ENCODE data around the gene CCDC170. TPM values are rescaled to one million over a fixed set of nuclear protein-coding genes. Genes with fewer than 3 reads are reported as not detected.

Gene CCDC170
- total and polyA plus RNA-seq, 12 donors: 0.13 to 1.6 (median 0.35) TPM

DNA sequence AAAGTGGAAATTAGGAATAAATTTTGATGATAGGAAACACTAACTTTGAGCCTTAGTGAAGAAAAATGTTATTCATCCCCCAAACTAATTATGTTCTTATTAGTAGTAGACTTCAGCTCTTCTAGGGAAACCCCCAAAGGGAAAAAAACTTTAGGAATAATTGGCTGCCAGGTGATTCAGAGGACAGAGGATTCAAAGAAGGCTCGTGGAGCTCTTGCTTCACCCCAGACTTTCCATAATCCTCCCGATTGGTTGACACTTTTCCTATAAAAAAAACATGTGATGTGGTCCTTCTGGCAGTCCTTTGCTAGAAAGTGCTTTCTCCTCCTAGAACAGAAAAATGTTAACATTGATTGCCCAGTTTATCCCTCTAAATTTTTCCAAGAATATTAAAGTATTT lies 5.6 kb upstream of the CCDC170 start:
- no peaks in the 10 kb centered on the region for H3K36me3 ChIP-seq
- H3K27me3 ChIP-seq: peaks cover 0 to 16% (median 4%) of the 10 kb centered on the region in 7 donors
- H3K4me3 ChIP-seq: no peak overlapping the region
- intact Hi-C loops (cut with DNase I): no loop called here
- ATAC-seq (no peak), DNase-seq (no peak)
- 51 to 55% methylated on average over 2 of the region's 2 CpGs for WGBS, 2 donors
- TF ChIP-seq, protein P1, sequence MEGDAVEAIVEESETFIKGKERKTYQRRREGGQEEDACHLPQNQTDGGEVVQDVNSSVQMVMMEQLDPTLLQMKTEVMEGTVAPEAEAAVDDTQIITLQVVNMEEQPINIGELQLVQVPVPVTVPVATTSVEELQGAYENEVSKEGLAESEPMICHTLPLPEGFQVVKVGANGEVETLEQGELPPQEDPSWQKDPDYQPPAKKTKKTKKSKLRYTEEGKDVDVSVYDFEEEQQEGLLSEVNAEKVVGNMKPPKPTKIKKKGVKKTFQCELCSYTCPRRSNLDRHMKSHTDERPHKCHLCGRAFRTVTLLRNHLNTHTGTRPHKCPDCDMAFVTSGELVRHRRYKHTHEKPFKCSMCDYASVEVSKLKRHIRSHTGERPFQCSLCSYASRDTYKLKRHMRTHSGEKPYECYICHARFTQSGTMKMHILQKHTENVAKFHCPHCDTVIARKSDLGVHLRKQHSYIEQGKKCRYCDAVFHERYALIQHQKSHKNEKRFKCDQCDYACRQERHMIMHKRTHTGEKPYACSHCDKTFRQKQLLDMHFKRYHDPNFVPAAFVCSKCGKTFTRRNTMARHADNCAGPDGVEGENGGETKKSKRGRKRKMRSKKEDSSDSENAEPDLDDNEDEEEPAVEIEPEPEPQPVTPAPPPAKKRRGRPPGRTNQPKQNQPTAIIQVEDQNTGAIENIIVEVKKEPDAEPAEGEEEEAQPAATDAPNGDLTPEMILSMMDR (IDR thresholded peaks at IDR 0.05): no peak
- peaks cover 0 to 19% (median 0%) of the 10 kb centered on the region in 9 donors for H3K4me1 ChIP-seq
- H3K9me3 ChIP-seq: no peaks in the 10 kb centered on the region
- no peak overlapping the region for H3K27ac ChIP-seq

DNA sequence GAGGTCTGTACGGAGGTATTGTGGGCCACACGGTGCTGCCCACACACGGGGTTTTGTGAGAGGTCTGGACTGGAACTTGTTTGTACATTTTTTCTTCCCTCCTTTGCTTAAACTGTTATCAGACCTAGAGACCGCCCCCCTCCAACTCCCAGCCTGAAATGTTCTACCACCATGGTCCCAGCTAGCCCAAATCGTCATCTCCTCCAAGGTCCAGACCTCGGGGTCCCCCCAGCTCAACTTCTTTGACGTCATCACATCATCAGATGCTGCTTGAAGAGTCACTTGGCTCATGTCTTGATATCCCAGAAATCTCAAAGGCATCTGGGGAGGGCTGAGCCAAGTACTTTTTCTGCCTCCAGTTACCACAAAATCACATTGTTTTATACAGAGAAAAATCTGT lies 2.8 kb upstream of the CCDC170 start:
- peaks cover 0 to 39% (median 31%) of the 10 kb centered on the region in 7 donors for H3K27me3 ChIP-seq
- ATAC-seq: peak in 1 of 8 donors; percentile 26
- peak in 1 of 2 donors; percentile 34 for DNase-seq

DNA sequence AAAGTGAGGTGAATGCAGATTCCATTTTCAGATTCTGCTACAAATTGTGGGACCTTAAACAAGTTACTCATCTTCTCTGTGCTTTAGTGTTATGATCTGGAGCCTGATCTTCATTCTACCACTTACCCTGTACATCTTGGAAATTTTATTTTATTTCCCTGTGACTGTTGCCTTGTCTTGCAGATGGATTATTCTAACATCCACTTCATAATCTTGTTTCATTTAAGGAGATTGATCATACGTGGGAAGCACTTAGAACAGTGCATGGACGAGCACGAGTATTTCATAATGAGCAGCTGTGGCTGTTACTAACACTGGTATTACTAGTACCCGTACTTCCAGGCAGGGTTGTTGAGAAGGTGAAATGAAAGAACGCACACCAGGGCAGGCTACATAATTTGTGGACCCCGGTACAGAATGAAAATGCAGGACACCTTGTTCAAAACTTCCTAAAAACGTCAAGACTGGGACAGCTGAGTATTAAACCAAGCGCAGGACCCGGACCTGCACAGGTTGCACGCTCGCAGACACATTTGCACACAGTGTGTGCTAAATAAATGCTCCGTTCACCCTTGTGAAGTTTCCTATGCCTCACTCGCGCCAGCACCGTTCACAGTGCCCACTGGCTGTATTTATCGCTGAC lies 535 bp upstream of the CCDC170 start:
- 38 to 43% methylated on average over 16 of the region's 16 CpGs for WGBS, 2 donors
- DNase-seq (no peak), ATAC-seq (peak; percentile 15 to 70 (median 42))
- TF ChIP-seq, protein P1 (IDR thresholded peaks at IDR 0.05): no peak
- Histone ChIP-seq H3K27me3 (peaks cover 0 to 53% (median 35%) of the 10 kb centered on the region in 7 donors), H3K9me3 (no peaks in the 10 kb centered on the region), H3K4me1 (peaks cover 0 to 39% (median 7%) of the 10 kb centered on the region in 9 donors), H3K36me3 (no peaks in the 10 kb centered on the region), H3K27ac (peak overlapping the region in 7 of 10 donors; percentile 65 to 91 (median 77)), H3K4me3 (peak overlapping the region; percentile 44 to 78 (median 66))
- intact Hi-C loops (cut with DNase I): no loop called here

More for the DNA sequence above, 2.8 kb upstream of the CCDC170 start:
- no peaks in the 10 kb centered on the region for H3K9me3 ChIP-seq
- peaks cover 0 to 24% (median 7%) of the 10 kb centered on the region in 9 donors for H3K4me1 ChIP-seq
- WGBS, 2 donors: 69 to 72% methylated on average over 7 of the region's 7 CpGs
- TF ChIP-seq, protein P1 (IDR thresholded peaks at IDR 0.05): no peak
- H3K36me3 ChIP-seq: no peaks in the 10 kb centered on the region
- no peak overlapping the region for H3K27ac ChIP-seq
- H3K4me3 ChIP-seq: no peak overlapping the region
- intact Hi-C loops (cut with DNase I): no loop called here

DNA sequence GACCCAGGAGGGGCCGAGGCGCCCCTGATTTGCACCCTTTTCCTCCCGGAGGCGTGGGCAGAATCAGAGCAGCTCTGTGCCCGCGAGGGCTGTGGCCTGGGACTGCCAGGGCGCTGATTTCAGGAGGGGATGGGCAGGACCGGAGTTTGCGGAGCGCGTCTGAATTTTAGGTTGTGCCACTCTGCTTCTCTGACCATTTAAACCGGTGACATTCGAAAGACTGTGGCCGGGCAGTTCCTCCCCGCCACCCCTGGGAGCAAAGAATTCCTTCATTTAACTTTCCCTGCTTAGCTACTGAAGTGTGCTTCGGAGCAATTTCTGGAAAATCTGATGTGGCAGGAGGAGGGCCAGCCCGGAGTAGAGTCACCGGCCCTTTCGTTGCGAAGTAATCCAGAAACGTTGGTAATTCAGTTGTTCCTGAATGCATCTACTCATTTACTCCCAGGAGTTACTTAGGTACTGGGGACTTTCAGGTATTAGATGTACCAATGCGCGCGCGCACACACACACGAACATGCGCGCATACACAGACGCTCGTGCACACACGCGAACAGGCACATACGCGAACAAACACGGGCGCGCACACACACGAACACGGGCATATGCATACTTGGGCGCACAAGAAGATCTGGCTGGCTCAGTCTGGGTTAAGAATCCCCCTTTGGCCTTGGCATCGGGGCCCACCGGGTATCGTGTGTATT lies 568 bp downstream of the CCDC170 start:
- 2% methylated on average over 43 of the region's 43 CpGs for WGBS, 2 donors
- Histone ChIP-seq H3K4me3 (peak overlapping the region; percentile 44 to 78 (median 66)), H3K36me3 (no peaks in the 10 kb centered on the region), H3K27ac (peak overlapping the region in 9 of 10 donors; percentile 48 to 91 (median 74)), H3K27me3 (peaks cover 0 to 53% (median 35%) of the 10 kb centered on the region in 7 donors), H3K9me3 (no peaks in the 10 kb centered on the region), H3K4me1 (peaks cover 0 to 43% (median 7%) of the 10 kb centered on the region in 9 donors)
- intact Hi-C loops (cut with DNase I): no loop called here
- peak in 7 of 8 donors; percentile 29 to 55 (median 52) for ATAC-seq
- DNase-seq: peak; percentile 25 to 49
- TF ChIP-seq, protein P1 (IDR thresholded peaks at IDR 0.05): no peak
